Endothelial cell of umbilical vein (primary cell): Measurements from ENCODE around the gene SRGAP1. TPM values are rescaled to one million over a fixed set of nuclear protein-coding genes. Genes with fewer than 3 reads are reported as not detected.

Experiments
- BruUV-seq: library from RNA; stranded (reverse); fragments of 400-500 nt; replicated peaks from 2 replicates; lab custom pipeline; 2021; lab: Mats Ljungman, UMichigan
- CTCF ChIA-PET: fragments of 300-600, 350-600 bp; sonication (Branson Sonifier 250); formaldehyde crosslinking; loops from one replicate; lab custom pipeline; 2021; ENCODE audit warnings: antibody characterized with exemption, inconsistent platforms; lab: Charles Lee
- POLR2A ChIA-PET: fragments of 300-600, 350-600 bp; sonication (Branson Sonifier 250); formaldehyde crosslinking; loops from one replicate; lab custom pipeline; 2021; ENCODE audit warnings: antibody characterized with exemption, inconsistent platforms; lab: Charles Lee
- DNase-seq: peaks from one replicate; pipeline ENCODE4 v3.0.0-alpha.2; 2011; ENCODE audit warnings: low read depth, low spot score
- FAIRE-seq: peaks from 2 replicates; lab custom pipeline; 2011; peaks lifted over from hg19 to GRCh38; lab: Jason Lieb, UNC
- H2AFZ ChIP-seq: 2 replicates; pipeline ENCODE4 v1.6.0; 2012; ENCODE audit warnings: low read depth, low read length, control low read depth, inconsistent platforms
- H3K27ac ChIP-seq: 2 replicates; pipeline ENCODE4 v1.5.1; 2011; ENCODE audit warnings: low read depth, mild to moderate bottlenecking, control low read depth, low read length, moderate library complexity; ENCODE audit not compliant: insufficient read depth
- H3K27me3 ChIP-seq, 2 experiments: 2 replicates each; pipeline versions ENCODE4 v1.6.0 to v1.6.1; 2011; ENCODE audit warnings: low read length in 2 of 2, mixed read lengths in 1 of 2; ENCODE audit not compliant: control insufficient read depth in 2 of 2, insufficient read depth in 2 of 2
- H3K36me3 ChIP-seq, 2 experiments: 2 replicates in 1 of 2; 3 replicates in 1 of 2; pipeline ENCODE4 v1.5.1; 2011; ENCODE audit warnings: low read length in 2 of 2, mild to moderate bottlenecking in 1 of 2, moderate library complexity in 1 of 2; ENCODE audit not compliant: control insufficient read depth in 2 of 2, insufficient read depth in 2 of 2; ENCODE audit errors: extremely low read depth in 1 of 2
- H3K4me1 ChIP-seq: 3 replicates; pipeline ENCODE4 v1.5.1; 2011; ENCODE audit warnings: mild to moderate bottlenecking, low read length; ENCODE audit not compliant: control insufficient read depth, insufficient read depth; ENCODE audit errors: extremely low read depth
- H3K4me2 ChIP-seq: 2 replicates; pipeline ENCODE4 v1.6.1; 2011; ENCODE audit warnings: low read length, control low read depth, mixed read lengths; ENCODE audit not compliant: insufficient read depth
- H3K4me3 ChIP-seq, 3 experiments: fragments of 200-600 bp in 1 of 3; sonication (generic), shearing (Covaris generic) in 1 of 3; replicated peaks in 1 of 3; 2 replicates each; pipeline ENCODE4 v1.5.1; 2011 to 2016; ENCODE audit warnings: control low read depth in 3 of 3, low read length in 3 of 3, mild to moderate bottlenecking in 2 of 3, inconsistent platforms in 1 of 3, low read depth in 1 of 3, moderate library complexity in 1 of 3; ENCODE audit not compliant: insufficient read depth in 1 of 3
- H3K79me2 ChIP-seq: 2 replicates; pipeline ENCODE4 v1.6.0; 2012; ENCODE audit warnings: low read length, inconsistent platforms; ENCODE audit not compliant: control insufficient read depth, insufficient read depth
- H3K9ac ChIP-seq: replicated peaks from 2 replicates; pipeline ENCODE3; 2011; ENCODE audit warnings: low read length, control low read depth; ENCODE audit not compliant: insufficient read depth; ENCODE audit errors: extremely low read depth
- H3K9me1 ChIP-seq: replicated peaks from 3 replicates; pipeline ENCODE4 v1.6.0; 2011; ENCODE audit warnings: mild to moderate bottlenecking, low read length; ENCODE audit not compliant: control insufficient read depth, insufficient read depth; ENCODE audit errors: extremely low read depth
- H3K9me3 ChIP-seq: replicated peaks from 2 replicates; pipeline ENCODE4 v1.5.1; 2012; ENCODE audit warnings: low read length, inconsistent platforms; ENCODE audit not compliant: control insufficient read depth, insufficient read depth
- H4K20me1 ChIP-seq: replicated peaks from 2 replicates; pipeline ENCODE3; 2011; ENCODE audit warnings: mild to moderate bottlenecking, low read length; ENCODE audit not compliant: control insufficient read depth, insufficient read depth; ENCODE audit errors: extremely low read depth
- CTCF ChIP-seq, 2 donors: IDR thresholded peaks; 1 replicate in 1 of 2; 2 replicates in 1 of 2; pipeline ENCODE4 v1.5.1; 2011; ENCODE audit warnings: low read length in 2 of 2, mild to moderate bottlenecking in 2 of 2, moderate library complexity in 2 of 2, control low read depth in 1 of 2, inconsistent platforms in 1 of 2, low read depth in 1 of 2; ENCODE audit not compliant: insufficient read depth in 1 of 2; ENCODE audit errors: extremely low read depth in 1 of 2
- EZH2 ChIP-seq: IDR thresholded peaks from 2 replicates; pipeline ENCODE4 v1.6.1; 2012; ENCODE audit warnings: borderline replicate concordance, low read depth, mild to moderate bottlenecking, moderate library complexity, low read length, inconsistent platforms; ENCODE audit not compliant: severe bottlenecking
- FOS ChIP-seq: IDR thresholded peaks from 2 replicates; pipeline ENCODE4 v1.6.1; 2011; ENCODE audit warnings: mild to moderate bottlenecking, low read length, moderate library complexity, borderline replicate concordance; ENCODE audit not compliant: insufficient read depth
- MAX ChIP-seq: IDR thresholded peaks from 2 replicates; pipeline ENCODE4 v1.6.1; 2011; ENCODE audit not compliant: insufficient read depth, insufficient read length
- POLR2A ChIP-seq: IDR thresholded peaks from 2 replicates; pipeline ENCODE4 v1.6.1; 2012; ENCODE audit warnings: low read depth, mild to moderate bottlenecking, control low read depth, low read length
- POLR2AphosphoS5 ChIP-seq: IDR thresholded peaks from 2 replicates; pipeline ENCODE4 v1.6.1; 2012; ENCODE audit warnings: low read depth, mild to moderate bottlenecking, control low read depth, low read length, moderate library complexity; ENCODE audit not compliant: insufficient read depth
- dilution Hi-C: fragments of 300-500 bp; cut with MboI; formaldehyde crosslinking; loops from one replicate; pipeline ENCODE4 v1.15.0; 2019; ENCODE audit warnings: low sequenced_read_pairs; ENCODE audit not compliant: extremely low pct_ligation_motif_present
- intact Hi-C: fragments of 100-400 bp; cut with micrococcal nuclease; formaldehyde crosslinking; loops from one replicate; pipeline ENCODE4 v1.10.0; 2022
- polyA plus RNA-seq, 4 experiments: library from polyadenylated mRNA; depleted of rRNA in 3 of 4; stranded (reverse) in 3 of 4; unstranded in 1 of 4; fragments of >200 nt; gene quantifications; 2 replicates each; pipeline versions ENCODE4 v1.2.1 to v1.2.3, GENCODE V29; 2011 to 2012; ENCODE audit warnings: missing spikeins in 1 of 4
- total RNA-seq: library from RNA; stranded (reverse); gene quantifications from 2 replicates; pipeline ENCODE4 v1.2.3, GENCODE V29; 2021

Gene SRGAP1
- total and polyA plus RNA-seq, 2 donors (not counting 3 experiments of a cell fraction or from before 2014, with no cell fraction given), result 4.9 to 16.3 TPM

GRCh38 chr12:63826006-63826585, 18.4 kb upstream of the SRGAP1 start:
- Histone ChIP-seq H3K9ac (no peak overlapping the region), H3K36me3 (no peaks in the 10 kb centered on the region), H3K9me1 (no peaks in the 10 kb centered on the region), H2AFZ (no peak overlapping the region), H3K27ac (no peak overlapping the region), H3K4me3 (no peak overlapping the region), H3K79me2 (no peaks in the 10 kb centered on the region), H3K4me2 (no peak overlapping the region), H3K27me3 (peaks cover 1 to 4% of the 10 kb centered on the region in 2 experiments), H3K9me3 (no peaks in the 10 kb centered on the region), H3K4me1 (peaks cover 2% of the 10 kb centered on the region), H4K20me1 (no peaks in the 10 kb centered on the region)
- peak; percentile 70 for FAIRE-seq
- intact Hi-C loops, result loop anchor here (1.0 kb wide), 2 partner anchors 430 to 566 kb away; no protein-coding TSS in a partner anchor
- no TSS peak for BruUV-seq
- POLR2A ChIA-PET, result no interaction called here
- CTCF ChIA-PET, result interaction anchor here (0.6 to 2.3 kb wide), 14 partner anchors 12 to 970 kb away, joined by 3 to 16 read pairs (median 3); partner anchors contain the start of genes C12orf56 and KICS2
- TF ChIP-seq EZH2 (no peak), MAX (no peak), POLR2A (no peak), CTCF (IDR thresholded peaks at IDR 0.05; ENCODE audit: extremely low read depth in 1 of 2, insufficient read depth in 1 of 2, low read depth in 1 of 2, low read length in 2 of 2) (peak; percentile 61 to 72), FOS (no peak), POLR2AphosphoS5 (no peak)
- dilution Hi-C loops, result no loop called here
- peak; percentile 66 for DNase-seq
